Neural progenitor cell (in vitro differentiated cells): Measurements from ENCODE around the gene CDH23. TPM values are rescaled to one million over a fixed set of nuclear protein-coding genes. Genes with fewer than 3 reads are reported as not detected.

Experiments
- DNase-seq: peaks from one replicate; pipeline ENCODE4 v3.0.0-alpha.2; 2016; ENCODE audit warnings: low spot score
- H2AFZ ChIP-seq: fragments of 200-600 bp; sonication (generic); replicated peaks from 2 replicates; pipeline ENCODE4 v1.6.1; 2016; ENCODE audit warnings: antibody characterized with exemption
- H3F3A ChIP-seq: fragments of 200-600 bp; sonication (generic); 2 replicates; pipeline ENCODE4 v1.6.1; 2016; ENCODE audit warnings: antibody characterized with exemption, low read depth
- H3K27ac ChIP-seq: fragments of 200-600 bp; sonication (generic); 2 replicates; pipeline ENCODE4 v1.5.1; 2016; ENCODE audit warnings: mild to moderate bottlenecking
- H3K27me3 ChIP-seq: fragments of 200-600 bp; sonication (generic); 2 replicates; pipeline ENCODE4 v1.6.1; 2016; ENCODE audit warnings: mild to moderate bottlenecking, moderate library complexity
- H3K36me3 ChIP-seq: fragments of 200-600 bp; sonication (generic); 2 replicates; pipeline ENCODE4 v1.5.1; 2016
- H3K4me1 ChIP-seq: fragments of 200-600 bp; sonication (generic); 2 replicates; pipeline ENCODE4 v1.6.1; 2016; ENCODE audit warnings: mixed run types
- H3K4me2 ChIP-seq: fragments of 200-600 bp; sonication (generic); 2 replicates; pipeline ENCODE4 v1.6.1; 2016
- H3K4me3 ChIP-seq: fragments of 200-600 bp; sonication (generic); 2 replicates; pipeline ENCODE4 v1.5.1; 2016
- H3K79me2 ChIP-seq: fragments of 200-600 bp; sonication (generic); 2 replicates; pipeline ENCODE4 v1.6.1; 2016; ENCODE audit warnings: low read depth
- H3K9ac ChIP-seq: fragments of 200-600 bp; sonication (generic); 2 replicates; pipeline ENCODE4 v1.6.1; 2016
- H3K9me3 ChIP-seq: fragments of 200-600 bp; sonication (generic); 2 replicates; pipeline ENCODE4 v1.5.1; 2016; ENCODE audit warnings: low read depth
- H4K20me1 ChIP-seq: fragments of 200-600 bp; sonication (generic); 2 replicates; pipeline ENCODE4 v1.6.1; 2016; ENCODE audit warnings: low read depth
- H3K27ac Mint-ChIP-seq: 3 replicates; pipeline ENCODE4 v1.8.0; 2021; ENCODE audit warnings: mixed read lengths
- H3K27me3 Mint-ChIP-seq: 2 replicates; pipeline ENCODE4 v1.8.0; 2022; ENCODE audit warnings: low read depth, mild to moderate bottlenecking, inconsistent platforms, moderate library complexity, mixed read lengths; ENCODE audit not compliant: insufficient read depth
- H3K36me3 Mint-ChIP-seq: 3 replicates; pipeline ENCODE4 v1.8.0; 2021; ENCODE audit warnings: mixed read lengths
- H3K4me1 Mint-ChIP-seq: 3 replicates; pipeline ENCODE4 v1.8.0; 2021; ENCODE audit warnings: mixed read lengths
- H3K4me3 Mint-ChIP-seq: 3 replicates; pipeline ENCODE4 v1.8.0; 2021; ENCODE audit warnings: mild to moderate bottlenecking, moderate library complexity, mixed read lengths
- H3K9me3 Mint-ChIP-seq: 3 replicates; pipeline ENCODE4 v1.8.0; 2020; ENCODE audit warnings: mixed read lengths
- CTCF ChIP-seq: fragments of 200-600 bp; sonication (generic); IDR thresholded peaks from 2 replicates; pipeline ENCODE4 v1.5.1; 2017; ENCODE audit warnings: antibody characterized with exemption, mild to moderate bottlenecking
- EZH2 ChIP-seq: fragments of 200-600 bp; sonication (generic); IDR thresholded peaks from 2 replicates; pipeline ENCODE4 v1.6.1; 2017; ENCODE audit warnings: antibody characterized with exemption, mild to moderate bottlenecking, moderate library complexity
- EZH2phosphoT487 ChIP-seq: fragments of 200-600 bp; sonication (generic); IDR thresholded peaks from 2 replicates; pipeline ENCODE4 v1.6.1; 2017; ENCODE audit warnings: antibody characterized with exemption
- total RNA-seq: library from RNA; depleted of rRNA; stranded (reverse); fragments of >200 nt; gene quantifications from 2 replicates; pipeline ENCODE4 v1.2.3, GENCODE V29; 2015; ENCODE audit warnings: low replicate concordance

CDH23 gene
- total RNA-seq, 1 donor from 2014 or later = 5.9 TPM

- TF ChIP-seq CTCF (no peak), EZH2phosphoT487 (no peak), EZH2 (no peak)
- H3F3A ChIP-seq = peaks cover 7% of the 10 kb centered on the region
- Mint-ChIP-seq H3K4me3 (no peak overlapping the region), H3K4me1 (peaks cover 25% of the 10 kb centered on the region), H3K9me3 (no peaks in the 10 kb centered on the region), H3K27ac (no peak overlapping the region), H3K27me3 (peaks cover 8% of the 10 kb centered on the region), H3K36me3 (no peaks in the 10 kb centered on the region)
- peaks cover 14% of the 10 kb centered on the region for H3K4me1 ChIP-seq
- no peak for DNase-seq
- H3K4me2 ChIP-seq = no peak overlapping the region
- no peaks in the 10 kb centered on the region for H4K20me1 ChIP-seq
- no peak overlapping the region for H3K4me3 ChIP-seq
- H3K36me3 ChIP-seq = no peaks in the 10 kb centered on the region
- H3K27ac ChIP-seq = no peak overlapping the region
- no peaks in the 10 kb centered on the region for H3K9me3 ChIP-seq
- H3K27me3 ChIP-seq = no peaks in the 10 kb centered on the region
- H3K79me2 ChIP-seq = no peaks in the 10 kb centered on the region
- no peak overlapping the region for H2AFZ ChIP-seq
- no peak overlapping the region for H3K9ac ChIP-seq
Measured at GRCh38 chr10:71755179-71755879, 358.6 kb downstream of the CDH23 start.

- no peak overlapping the region for H2AFZ ChIP-seq
- H3F3A ChIP-seq = peaks cover 7% of the 10 kb centered on the region
- H3K27me3 Mint-ChIP-seq = peaks cover 8% of the 10 kb centered on the region
- no peaks in the 10 kb centered on the region for H3K9me3 ChIP-seq
- peaks cover 25% of the 10 kb centered on the region for H3K4me1 Mint-ChIP-seq
- no peak overlapping the region for H3K27ac ChIP-seq
- H3K9me3 Mint-ChIP-seq = no peaks in the 10 kb centered on the region
- no peaks in the 10 kb centered on the region for H3K79me2 ChIP-seq
- H3K36me3 Mint-ChIP-seq = no peaks in the 10 kb centered on the region
- peak overlapping the region; percentile 9 for H3K27ac Mint-ChIP-seq
- H3K36me3 ChIP-seq = no peaks in the 10 kb centered on the region
- TF ChIP-seq EZH2phosphoT487 (no peak), CTCF (no peak), EZH2 (no peak)
- no peak overlapping the region for H3K4me3 Mint-ChIP-seq
- peaks cover 14% of the 10 kb centered on the region for H3K4me1 ChIP-seq
- H3K4me3 ChIP-seq = no peak overlapping the region
- H3K4me2 ChIP-seq = no peak overlapping the region
- no peak for DNase-seq
- H3K27me3 ChIP-seq = no peaks in the 10 kb centered on the region
- H3K9ac ChIP-seq = no peak overlapping the region
- no peaks in the 10 kb centered on the region for H4K20me1 ChIP-seq
Measured at GRCh38 chr10:71756311-71757191, 359.8 kb downstream of the CDH23 start.

GRCh38 chr10:71757399-71757922, 360.7 kb downstream of the CDH23 start:
- H3F3A ChIP-seq = peaks cover 7% of the 10 kb centered on the region
- no peaks in the 10 kb centered on the region for H3K79me2 ChIP-seq
- Mint-ChIP-seq H3K9me3 (no peaks in the 10 kb centered on the region), H3K4me1 (peaks cover 25% of the 10 kb centered on the region), H3K4me3 (no peak overlapping the region), H3K27ac (no peak overlapping the region), H3K27me3 (peaks cover 9% of the 10 kb centered on the region), H3K36me3 (no peaks in the 10 kb centered on the region)
- TF ChIP-seq EZH2 = no peak
- no peak for TF ChIP-seq CTCF
- no peak for TF ChIP-seq EZH2phosphoT487
- H3K36me3 ChIP-seq = no peaks in the 10 kb centered on the region
- no peak overlapping the region for H3K4me3 ChIP-seq
- no peak overlapping the region for H3K27ac ChIP-seq
- H3K4me2 ChIP-seq = peak overlapping the region; percentile 12
- no peaks in the 10 kb centered on the region for H3K9me3 ChIP-seq
- DNase-seq = peak; percentile 68
- H3K4me1 ChIP-seq = peaks cover 14% of the 10 kb centered on the region
- H4K20me1 ChIP-seq = no peaks in the 10 kb centered on the region
- H2AFZ ChIP-seq = peak overlapping the region; percentile 22
- H3K27me3 ChIP-seq = no peaks in the 10 kb centered on the region
- no peak overlapping the region for H3K9ac ChIP-seq
